Right renal pelvis (tissue), 4 donors: ENCODE data around the gene MORC3. TPM values are rescaled to one million over a fixed set of nuclear protein-coding genes. Genes with fewer than 3 reads are reported as not detected.
A peak's percentile ranks its signal among the peaks of the same experiment; 100 is the strongest.
"Not testable (repeated sequence)": the region's sequence is repeated elsewhere in the genome, so short reads cannot be mapped to it uniquely, and the experiment has no call there.

Source experiments
- DNase-seq, 4 donors: peaks; one replicate each; pipeline ENCODE4 v3.0.0-alpha.2; 2013; ENCODE audit warnings: low read depth in 4 of 4, low spot score in 3 of 4, missing footprints in 1 of 4
- polyA plus RNA-seq, 4 donors: library from polyadenylated mRNA; unstranded; fragments of 120-200 nt; gene quantifications; one replicate each; pipeline ENCODE4 v1.2.1, GENCODE V29; 2013; ENCODE audit not compliant: insufficient read length in 4 of 4

The MORC3 gene, protein sequence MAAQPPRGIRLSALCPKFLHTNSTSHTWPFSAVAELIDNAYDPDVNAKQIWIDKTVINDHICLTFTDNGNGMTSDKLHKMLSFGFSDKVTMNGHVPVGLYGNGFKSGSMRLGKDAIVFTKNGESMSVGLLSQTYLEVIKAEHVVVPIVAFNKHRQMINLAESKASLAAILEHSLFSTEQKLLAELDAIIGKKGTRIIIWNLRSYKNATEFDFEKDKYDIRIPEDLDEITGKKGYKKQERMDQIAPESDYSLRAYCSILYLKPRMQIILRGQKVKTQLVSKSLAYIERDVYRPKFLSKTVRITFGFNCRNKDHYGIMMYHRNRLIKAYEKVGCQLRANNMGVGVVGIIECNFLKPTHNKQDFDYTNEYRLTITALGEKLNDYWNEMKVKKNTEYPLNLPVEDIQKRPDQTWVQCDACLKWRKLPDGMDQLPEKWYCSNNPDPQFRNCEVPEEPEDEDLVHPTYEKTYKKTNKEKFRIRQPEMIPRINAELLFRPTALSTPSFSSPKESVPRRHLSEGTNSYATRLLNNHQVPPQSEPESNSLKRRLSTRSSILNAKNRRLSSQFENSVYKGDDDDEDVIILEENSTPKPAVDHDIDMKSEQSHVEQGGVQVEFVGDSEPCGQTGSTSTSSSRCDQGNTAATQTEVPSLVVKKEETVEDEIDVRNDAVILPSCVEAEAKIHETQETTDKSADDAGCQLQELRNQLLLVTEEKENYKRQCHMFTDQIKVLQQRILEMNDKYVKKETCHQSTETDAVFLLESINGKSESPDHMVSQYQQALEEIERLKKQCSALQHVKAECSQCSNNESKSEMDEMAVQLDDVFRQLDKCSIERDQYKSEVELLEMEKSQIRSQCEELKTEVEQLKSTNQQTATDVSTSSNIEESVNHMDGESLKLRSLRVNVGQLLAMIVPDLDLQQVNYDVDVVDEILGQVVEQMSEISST
- 10 to 100 TPM; 28.4 to 40.9 (median 37.6) TPM for polyA plus RNA-seq

DNA sequence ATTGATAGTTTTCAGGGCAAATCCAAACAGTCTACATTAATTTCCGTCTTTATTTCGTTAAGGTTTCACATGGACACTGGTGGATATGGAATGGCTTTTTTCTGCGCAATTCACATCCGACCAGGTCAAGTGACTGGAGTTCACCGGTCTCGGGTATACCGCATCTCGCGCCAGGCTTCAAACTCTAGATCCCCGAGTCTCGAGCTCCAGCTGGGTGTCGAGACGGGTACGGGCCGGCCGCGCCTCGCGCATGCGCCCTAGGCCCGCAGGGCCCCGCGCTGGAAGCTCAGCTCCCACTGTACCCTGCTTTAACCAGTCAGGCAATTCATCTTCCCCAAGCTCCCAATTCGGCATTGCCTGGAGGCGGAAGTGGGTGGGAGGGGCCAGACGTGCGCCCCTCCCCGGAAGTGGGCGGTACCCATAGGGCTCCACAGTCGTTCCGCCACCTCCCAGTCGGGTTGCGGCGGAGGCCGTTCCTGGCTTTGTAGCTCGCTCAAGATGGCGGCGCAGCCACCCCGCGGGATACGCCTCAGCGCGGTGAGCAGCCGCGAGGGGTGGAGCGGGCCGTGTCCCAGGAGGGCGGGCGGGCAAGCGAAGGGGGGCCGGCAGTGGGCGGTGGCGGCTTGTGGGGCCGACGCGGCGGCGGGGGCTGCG, at the start of gene MORC3:
TSS of gene MORC3 (plus strand) at position 431 of the 654 bp plus-strand sequence. CDS start at position 499, 68 bp downstream.
- peak; percentile 98 to 100 (median 98) for DNase-seq

DNA sequence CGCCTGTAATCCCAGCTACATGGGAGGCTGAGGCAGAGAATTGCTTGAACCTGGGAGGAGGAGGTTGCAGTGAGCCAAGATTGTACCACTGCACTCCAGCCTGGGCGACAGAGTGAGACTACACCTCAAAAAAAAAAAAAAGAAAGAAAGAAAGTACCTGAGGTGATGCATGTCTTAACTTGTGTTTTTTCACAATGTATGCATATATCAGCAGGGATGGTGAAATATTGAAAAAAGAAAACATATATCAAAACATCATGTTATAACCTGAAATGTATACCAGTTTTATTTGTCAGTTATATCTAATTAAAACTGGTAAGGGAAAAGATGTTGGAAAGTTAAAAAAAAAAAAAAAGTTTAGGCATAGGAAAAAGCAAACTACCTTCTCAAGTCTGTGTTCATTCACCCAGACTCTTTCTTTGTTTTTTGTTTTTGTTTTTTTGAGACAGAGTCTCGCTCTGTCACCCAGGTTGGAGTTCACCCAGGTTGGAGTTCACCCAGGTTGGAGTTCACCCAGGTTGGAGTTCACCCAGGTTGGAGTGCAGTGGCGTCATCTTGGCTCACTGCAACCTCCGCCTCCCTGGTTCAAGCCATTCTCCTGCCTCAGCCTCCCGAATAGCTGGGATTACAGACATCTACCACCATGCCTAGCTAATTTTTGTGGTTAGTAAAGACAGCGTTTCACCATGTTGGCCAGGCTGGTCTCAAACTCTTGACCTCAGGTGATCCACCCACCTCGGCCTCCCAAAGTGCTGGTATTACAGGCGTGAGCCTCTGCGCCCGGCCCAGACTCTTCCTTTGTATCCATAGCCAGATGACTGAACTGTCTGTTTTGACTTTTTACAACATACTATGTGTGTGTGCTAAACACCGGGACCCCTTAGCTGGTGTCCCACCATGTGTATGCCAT, 49.0 kb upstream of the MORC3 start:
- not testable (repeated sequence) for DNase-seq

DNA sequence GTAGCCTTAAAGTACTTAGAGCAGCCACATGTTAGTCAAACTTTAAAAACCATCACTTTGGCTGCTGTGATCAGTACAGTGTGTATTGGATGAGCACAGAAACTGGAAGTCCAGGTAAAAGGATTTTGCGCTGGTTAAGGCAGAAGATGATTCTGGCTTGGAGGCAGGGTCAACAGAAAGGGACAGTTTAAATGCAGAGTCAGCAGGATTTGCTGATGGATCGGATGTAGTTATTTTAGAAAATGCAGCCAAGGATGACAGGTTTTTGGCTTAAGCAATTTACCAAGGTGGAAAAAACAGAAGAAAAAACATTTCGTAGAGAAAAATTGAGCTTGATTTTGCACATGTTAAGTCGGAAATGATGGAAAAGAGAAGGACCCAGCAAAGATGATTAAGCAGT, 45.9 kb upstream of the MORC3 start:
- no peak for DNase-seq

DNA sequence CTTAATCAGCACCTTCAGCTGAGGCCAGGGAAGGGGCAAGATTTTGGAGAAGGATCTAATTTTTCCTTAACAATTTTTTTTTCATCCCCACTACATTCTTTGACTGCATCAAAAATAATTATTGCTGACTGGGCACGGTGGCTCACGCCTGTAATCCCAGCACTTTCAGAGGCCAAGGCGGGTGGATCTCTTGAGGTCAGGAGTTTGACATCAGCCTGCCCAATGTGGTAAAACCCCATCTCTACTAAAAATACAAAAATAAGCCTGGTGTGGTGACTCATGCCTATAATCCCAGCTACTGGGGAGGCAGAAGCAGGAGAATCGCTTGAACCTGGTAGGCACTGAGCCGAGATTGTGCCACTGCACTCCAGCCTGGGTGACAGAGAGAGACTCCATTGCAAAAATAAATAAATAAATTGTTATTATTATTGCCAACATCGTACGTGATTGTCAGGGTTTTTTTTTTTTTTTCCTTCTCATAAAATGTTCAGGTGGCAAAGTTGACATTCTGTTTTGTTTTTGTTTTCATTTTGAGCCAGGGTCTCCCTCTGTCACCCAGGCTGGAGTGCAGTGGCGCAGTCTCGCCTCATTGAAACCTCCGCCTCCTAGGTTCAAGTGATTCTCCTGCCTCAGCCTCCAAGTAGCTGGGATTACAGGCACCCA, 37.3 kb upstream of the MORC3 start:
- DNase-seq, result no peak

DNA sequence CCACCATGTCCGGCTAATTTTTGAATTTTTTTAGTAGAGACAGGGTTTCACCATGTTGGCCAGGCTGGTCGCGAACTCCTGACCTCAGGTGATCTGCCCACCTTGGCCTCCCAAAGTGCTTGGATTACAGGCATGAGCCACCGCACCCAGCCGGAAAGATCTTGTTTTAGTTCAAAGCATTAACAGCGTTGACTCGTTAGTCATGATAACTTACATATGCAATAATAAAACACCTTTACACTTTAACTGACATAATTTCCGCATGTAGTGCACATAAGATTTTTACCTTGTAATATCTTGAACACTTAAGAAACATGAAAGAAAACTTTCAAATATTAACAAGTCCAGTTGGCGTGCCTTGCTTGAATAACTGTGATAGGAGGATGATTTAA, 36.8 kb upstream of the MORC3 start:
- DNase-seq, result not testable (repeated sequence)

DNA sequence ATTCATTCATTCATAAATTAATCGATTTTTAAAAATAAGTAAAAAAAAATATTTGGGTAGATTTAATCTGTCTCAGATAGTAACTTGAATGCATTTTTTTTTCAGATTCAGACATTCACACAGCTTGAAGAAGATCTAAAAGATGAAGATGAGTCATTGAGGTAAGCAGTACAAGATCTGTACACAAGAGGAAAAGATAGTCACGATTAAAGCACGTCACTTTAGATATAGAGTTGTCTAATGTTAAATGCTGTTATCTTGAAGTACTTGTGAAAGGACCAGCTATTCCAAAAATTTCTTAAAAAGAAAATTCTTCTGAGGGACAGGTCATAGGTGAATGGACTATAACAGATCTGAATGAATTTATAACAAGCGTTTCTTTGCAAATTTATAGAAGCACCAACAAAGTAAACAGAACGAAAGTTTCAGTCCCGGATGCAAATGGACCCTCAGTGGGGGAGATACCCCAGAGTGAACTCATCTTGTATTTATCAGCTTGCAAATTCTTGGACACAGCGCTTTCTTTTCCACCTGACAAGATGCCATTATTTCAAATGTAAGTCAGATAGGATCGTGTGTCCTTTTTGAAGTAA, 31.2 kb upstream of the MORC3 start:
- no peak for DNase-seq

DNA sequence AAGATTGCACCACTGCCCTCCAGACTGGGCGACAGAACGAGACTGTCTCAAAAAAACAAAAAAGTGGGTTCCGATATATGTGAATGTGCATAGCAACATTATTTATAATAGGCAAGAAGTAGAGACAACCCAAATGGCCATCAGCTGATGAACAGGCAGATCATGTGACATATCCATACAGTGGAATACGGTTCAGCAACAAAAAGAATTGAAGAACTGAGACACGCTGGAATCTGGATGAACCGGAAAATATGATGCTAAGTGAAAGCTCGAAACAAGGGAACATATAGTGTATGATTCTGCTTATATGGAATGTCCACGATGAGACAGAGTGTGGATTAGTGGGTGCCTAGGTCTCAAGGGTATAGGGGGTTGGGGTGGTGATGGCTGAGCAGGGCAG, 28.5 kb upstream of the MORC3 start:
- no peak for DNase-seq

DNA sequence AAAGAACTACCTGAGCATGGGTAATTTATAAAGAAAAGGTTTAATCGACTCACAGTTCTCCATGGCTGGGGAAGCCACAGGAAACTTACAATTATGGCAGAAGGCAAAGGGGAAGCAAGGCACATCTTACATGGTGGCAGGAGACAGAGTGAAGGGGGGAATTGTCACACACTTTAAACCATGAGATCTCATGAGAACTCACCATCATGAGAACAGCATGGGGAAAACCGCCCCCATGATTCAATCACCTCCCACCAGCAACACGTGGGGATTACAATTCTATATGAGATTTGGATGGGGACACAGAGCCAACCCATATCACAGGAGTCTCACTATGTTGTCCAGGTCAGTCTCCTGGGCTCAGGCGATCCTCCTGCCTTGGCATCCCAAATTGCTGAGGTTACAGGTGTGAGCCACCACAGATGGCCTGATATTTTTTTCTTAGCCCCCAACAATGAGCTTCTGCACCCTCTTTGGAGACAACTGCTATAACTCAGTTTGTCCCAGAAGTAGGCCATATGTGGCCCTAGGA, 22.5 kb upstream of the MORC3 start:
- no peak for DNase-seq

DNA sequence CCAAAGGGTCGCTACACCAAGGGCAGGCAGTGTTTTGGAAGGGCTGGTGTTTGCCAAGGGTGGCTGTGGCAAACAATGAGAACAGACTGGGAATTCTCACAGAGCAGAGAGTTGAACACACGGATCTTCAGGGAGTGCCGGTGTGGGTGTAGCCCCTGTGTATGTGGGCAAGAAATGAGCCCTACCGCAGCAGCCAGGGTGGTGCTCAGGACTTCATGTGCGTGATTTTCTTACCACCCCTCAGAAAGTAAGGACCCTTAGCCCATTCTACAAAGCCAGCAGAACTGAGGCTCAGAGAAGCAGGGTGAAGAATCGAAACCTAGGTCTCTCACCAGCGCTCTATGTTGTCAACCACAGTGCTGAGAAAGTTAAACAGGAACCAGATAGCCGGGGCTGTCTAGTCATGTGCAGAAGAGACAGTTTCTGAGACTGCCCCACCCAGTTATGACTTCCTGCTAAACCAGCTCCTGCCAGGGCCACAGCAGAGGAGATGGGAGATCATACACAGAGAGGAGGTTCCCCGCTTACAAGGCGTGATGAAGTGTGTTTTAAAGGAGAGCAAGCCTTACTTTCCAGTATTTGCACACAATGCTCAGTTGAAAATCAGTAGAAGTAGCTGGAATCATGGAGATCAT, 21.9 kb upstream of the MORC3 start:
- DNase-seq, result no peak

DNA sequence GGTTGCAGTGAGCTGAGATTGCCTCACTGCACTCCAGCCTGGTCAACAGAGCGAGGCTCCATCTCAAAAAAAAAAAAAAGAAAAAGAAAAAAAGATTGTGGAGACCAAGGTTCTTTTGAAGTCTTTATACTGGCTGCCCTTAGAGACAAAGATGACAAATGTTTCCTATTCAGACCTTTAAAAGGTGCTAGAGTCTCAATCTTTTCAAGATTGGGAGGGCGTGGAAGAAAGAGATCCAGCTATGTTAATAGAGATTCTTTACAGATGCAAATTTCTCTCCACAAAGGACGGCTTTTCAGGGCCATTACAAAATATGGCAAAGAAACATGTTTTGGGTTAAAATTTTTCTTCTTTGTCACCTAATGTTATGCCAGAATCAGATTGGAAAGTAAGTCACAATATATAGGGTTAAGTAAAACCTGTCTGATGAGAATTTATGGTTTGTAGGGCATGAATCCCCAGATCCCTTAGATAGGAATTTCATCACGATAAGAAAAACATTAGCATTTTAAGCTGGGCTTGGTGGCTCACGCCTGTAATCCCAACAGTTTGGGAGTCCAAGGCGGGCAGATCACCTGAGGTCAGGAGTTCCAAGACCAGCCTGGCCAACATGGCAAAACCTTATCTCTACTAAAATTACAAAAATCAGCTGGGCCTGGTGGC, 13.0 kb upstream of the MORC3 start:
- DNase-seq, result no peak

DNA sequence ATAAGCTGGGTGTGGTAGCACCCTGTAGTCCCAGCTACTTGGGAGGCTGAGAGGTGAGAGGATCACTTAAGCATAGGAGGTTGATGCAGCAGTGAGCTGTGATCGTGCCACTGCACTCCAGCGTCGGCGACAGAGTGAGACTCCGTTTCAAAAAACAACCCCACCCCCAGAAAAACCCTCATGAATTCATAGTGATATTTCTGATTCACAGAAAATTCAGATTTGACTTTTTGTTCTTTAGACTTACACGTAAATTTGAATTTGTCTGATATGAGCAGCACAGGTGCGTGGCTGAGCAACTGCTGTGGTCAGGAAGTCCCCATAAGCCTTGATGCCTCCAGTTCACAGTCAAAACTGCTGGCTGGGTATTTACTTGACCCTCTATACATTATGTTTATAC, 10.0 kb upstream of the MORC3 start:
- no peak for DNase-seq

DNA sequence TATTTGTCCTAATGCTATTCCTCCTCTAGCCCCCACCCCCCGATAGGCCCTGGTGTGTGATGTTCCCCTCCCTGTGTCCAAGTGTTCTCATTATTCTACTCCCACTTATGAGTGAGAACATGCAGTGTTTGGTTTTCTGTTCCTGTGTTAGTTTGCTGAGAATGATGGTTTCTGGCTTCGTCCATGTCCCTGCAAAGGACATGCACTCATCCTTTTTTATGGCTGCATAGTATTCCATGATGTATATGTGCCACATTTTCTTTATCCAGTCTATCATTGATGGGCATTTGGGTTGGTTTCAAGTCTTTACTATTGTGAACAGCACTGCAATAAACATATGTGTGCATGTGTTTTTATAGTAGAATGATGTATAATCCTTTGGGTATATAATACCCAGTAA, 6.6 kb upstream of the MORC3 start:
- DNase-seq, result not testable (repeated sequence)

DNA sequence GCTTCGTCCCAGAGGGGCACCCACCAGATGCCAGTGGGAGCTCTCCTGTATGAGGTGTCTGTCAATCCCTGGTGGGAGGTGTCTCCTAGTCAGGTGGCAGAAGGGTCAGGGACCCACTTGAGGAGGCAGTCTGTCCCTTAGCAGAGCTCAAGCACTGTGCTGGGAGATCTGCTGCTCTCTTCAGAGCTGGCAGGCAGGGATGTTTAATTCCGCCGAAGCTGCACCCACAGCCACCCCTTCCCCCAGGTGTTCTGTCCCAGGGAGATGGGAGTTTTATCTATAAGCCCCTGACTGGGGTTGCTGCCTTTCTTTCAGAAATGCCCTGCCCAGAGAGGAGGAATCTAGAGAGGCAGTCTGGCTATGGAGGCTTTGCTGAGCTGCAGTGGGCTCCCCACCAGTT, 4.0 kb upstream of the MORC3 start:
- DNase-seq, result not testable (repeated sequence)

DNA sequence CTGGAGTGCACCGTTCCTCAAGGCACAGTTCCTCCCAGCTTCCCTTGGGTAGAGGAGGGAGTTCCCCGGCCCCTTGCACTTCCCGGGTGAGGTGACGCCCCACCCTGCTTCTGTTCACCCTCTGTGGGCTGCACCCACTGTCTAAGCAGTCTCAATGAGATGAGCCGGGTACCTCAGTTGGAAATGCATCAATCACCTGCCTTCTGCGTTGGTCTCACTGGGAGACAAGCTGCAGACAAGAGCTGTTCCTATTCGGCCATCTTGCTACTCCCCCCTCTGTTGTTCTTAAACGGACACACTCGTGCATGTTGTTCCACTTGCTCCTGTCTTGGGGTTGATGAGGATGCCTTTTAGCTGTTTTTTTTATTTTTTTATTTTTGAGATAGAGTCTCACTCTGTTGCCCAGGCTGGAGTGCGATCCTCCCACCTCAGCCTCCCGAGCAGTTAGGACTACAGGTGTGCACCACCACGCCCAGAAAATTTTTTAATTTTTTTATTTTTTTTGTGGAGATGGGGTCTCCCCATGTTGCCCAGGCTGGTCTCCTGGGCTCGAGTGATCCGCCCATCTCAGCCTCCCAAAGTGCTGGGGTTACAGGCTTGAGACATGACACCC, 3.0 kb upstream of the MORC3 start:
- DNase-seq, result no peak

DNA sequence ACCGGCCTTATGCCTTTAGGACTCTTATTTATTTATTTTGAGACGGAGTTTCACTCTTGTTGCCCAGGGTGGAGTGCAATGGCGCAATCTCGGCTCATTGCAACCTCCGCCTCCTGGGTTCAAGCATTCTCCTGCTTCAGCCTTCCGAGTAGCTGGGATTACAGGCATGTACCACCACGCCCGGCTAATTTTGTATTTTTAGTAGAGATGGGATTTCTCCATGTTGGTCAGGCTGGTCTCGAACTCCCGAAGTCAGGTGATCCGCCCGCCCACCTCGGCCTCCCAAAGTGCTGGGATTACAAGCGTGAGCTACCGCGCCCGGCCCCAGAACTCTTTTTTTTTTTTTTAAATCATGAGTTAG, 611 bp upstream of the MORC3 start:
- not testable (repeated sequence) for DNase-seq

DNA sequence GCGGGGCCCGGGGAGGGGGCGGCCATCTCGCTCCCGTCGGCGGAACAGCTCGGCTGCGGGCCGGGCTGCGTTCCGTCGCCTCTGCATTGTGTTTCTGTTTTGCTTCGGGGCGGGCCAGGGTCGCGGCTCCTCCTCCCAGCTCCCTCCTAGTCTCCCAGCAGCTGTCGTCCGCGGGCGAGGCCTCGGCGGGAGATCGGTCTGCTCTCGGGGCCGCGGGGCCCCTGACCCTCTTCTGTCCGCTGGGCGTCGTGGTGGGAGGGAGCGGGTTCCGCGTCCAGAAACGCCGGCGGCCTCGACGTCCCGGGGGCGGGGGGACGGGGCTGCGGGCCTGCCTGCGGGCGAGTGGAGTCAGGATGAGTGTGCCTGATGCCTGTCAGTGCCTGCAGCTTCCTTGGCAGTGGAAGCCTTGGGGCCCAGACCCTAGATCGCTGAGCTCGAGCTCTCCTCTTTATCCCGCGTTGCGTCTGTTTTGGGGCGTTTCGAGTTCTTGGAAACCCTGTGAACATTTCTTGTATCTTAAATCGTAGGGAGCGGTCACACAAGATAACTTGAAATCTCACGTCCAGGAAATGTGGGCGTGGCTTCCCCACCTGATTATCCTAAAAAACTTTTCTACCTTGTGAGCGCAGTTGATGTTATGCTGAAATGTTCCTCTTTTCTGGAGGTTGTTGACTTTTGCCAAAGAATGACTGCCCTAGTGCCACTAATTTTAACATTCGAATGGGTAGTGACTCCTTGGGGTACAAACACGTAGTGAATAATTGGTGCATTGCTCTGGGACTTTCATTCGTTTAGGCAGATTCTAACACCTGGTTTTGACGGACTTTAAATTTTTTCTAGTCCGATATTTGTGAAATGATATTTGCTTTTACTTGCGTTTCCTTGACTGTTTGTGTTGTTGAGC, 676 bp downstream of the MORC3 start:
- DNase-seq, result peak in 3 of 4 donors; percentile 47 to 54 (median 49)
